H9 (cell line): ENCODE results near the gene MAPK8IP3. TPM values are rescaled to one million over a fixed set of nuclear protein-coding genes. Genes with fewer than 3 reads are reported as not detected.

ENCODE experiments used
- DNase-seq: peaks from one replicate; pipeline ENCODE4 v3.0.0-alpha.2; 2017
- H2AFZ ChIP-seq: one replicate; pipeline ENCODE4 v1.6.1; 2013; ENCODE audit warnings: mild to moderate bottlenecking, low read length, control low read depth, moderate library complexity
- H2AK5ac ChIP-seq: 2 replicates; pipeline ENCODE4 v1.6.1; 2013; ENCODE audit warnings: low read length, control low read depth, mixed read lengths; ENCODE audit not compliant: insufficient read length
- H2BK120ac ChIP-seq: one replicate; pipeline ENCODE4 v1.6.1; 2013; ENCODE audit warnings: low read depth, mild to moderate bottlenecking, low read length, control low read depth, inconsistent platforms; ENCODE audit not compliant: poor library complexity, severe bottlenecking
- H2BK12ac ChIP-seq: 2 replicates; pipeline ENCODE4 v1.6.1; 2013; ENCODE audit warnings: low read length, control low read depth, mixed read lengths, low read depth; ENCODE audit not compliant: insufficient read length
- H2BK15ac ChIP-seq: 2 replicates; pipeline ENCODE4 v1.6.1; 2013; ENCODE audit warnings: low read depth, low read length, control low read depth
- H2BK20ac ChIP-seq: one replicate; pipeline ENCODE4 v1.6.1; 2013; ENCODE audit warnings: low read depth, mild to moderate bottlenecking, low read length, control low read depth, inconsistent platforms; ENCODE audit not compliant: poor library complexity, severe bottlenecking
- H2BK5ac ChIP-seq: 2 replicates; pipeline ENCODE4 v1.6.1; 2013; ENCODE audit warnings: low read length, control low read depth, mixed read lengths; ENCODE audit not compliant: insufficient read length
- H3K14ac ChIP-seq: 2 replicates; pipeline ENCODE4 v1.6.1; 2013; ENCODE audit warnings: low read length, control low read depth; ENCODE audit not compliant: insufficient read depth
- H3K18ac ChIP-seq: 2 replicates; pipeline ENCODE4 v1.6.1; 2013; ENCODE audit warnings: low read depth, mild to moderate bottlenecking, mixed read lengths, low read length, control low read depth; ENCODE audit not compliant: insufficient read length
- H3K23ac ChIP-seq: 2 replicates; pipeline ENCODE4 v1.6.1; 2013; ENCODE audit warnings: low read length, control low read depth, mixed read lengths, low read depth; ENCODE audit not compliant: insufficient read length
- H3K23me2 ChIP-seq: 2 replicates; pipeline ENCODE4 v1.6.1; 2013; ENCODE audit warnings: low read depth, mild to moderate bottlenecking, mixed read lengths, low read length, control low read depth; ENCODE audit not compliant: insufficient read length, poor library complexity, severe bottlenecking
- H3K27ac ChIP-seq: 2 replicates; pipeline ENCODE4 v1.5.1; 2013; ENCODE audit warnings: low read length, control low read depth, mixed read lengths, low read depth; ENCODE audit not compliant: insufficient read length
- H3K27me3 ChIP-seq: 2 replicates; pipeline ENCODE4 v1.6.1; 2013; ENCODE audit warnings: low read length, control low read depth, inconsistent platforms; ENCODE audit not compliant: insufficient read depth
- H3K4ac ChIP-seq: 2 replicates; pipeline ENCODE4 v1.6.1; 2013; ENCODE audit warnings: low read depth, mild to moderate bottlenecking, control low read depth, inconsistent platforms, low read length, moderate library complexity
- H3K4me1 ChIP-seq: 2 replicates; pipeline ENCODE4 v1.6.1; 2013; ENCODE audit warnings: low read length, control low read depth, inconsistent platforms; ENCODE audit not compliant: insufficient read depth
- H3K4me2 ChIP-seq: 2 replicates; pipeline ENCODE4 v1.6.1; 2013; ENCODE audit warnings: low read length, control low read depth, mixed read lengths; ENCODE audit not compliant: insufficient read length, insufficient read depth
- H3K56ac ChIP-seq: 2 replicates; pipeline ENCODE4 v1.6.1; 2013; ENCODE audit warnings: low read depth, mild to moderate bottlenecking, mixed read lengths, low read length, control low read depth; ENCODE audit not compliant: insufficient read length
- H3K79me1 ChIP-seq: 2 replicates; pipeline ENCODE4 v1.6.1; 2013; ENCODE audit warnings: low read depth, mild to moderate bottlenecking, moderate library complexity, low read length, control low read depth, inconsistent platforms; ENCODE audit not compliant: insufficient read depth, poor library complexity, severe bottlenecking
- H3K79me2 ChIP-seq: 2 replicates; pipeline ENCODE4 v1.6.1; 2013; ENCODE audit warnings: low read length, control low read depth, inconsistent platforms; ENCODE audit not compliant: insufficient read depth
- H3K9ac ChIP-seq: 2 replicates; pipeline ENCODE4 v1.6.1; 2013; ENCODE audit warnings: low read length, control low read depth, mixed read lengths; ENCODE audit not compliant: insufficient read length; ENCODE audit errors: extremely low read depth
- H3K9me3 ChIP-seq: one replicate; pipeline ENCODE4 v1.6.1; 2013; ENCODE audit warnings: low read depth, low read length, inconsistent platforms; ENCODE audit not compliant: control insufficient read depth
- H3T11ph ChIP-seq: one replicate; pipeline ENCODE4 v1.6.1; 2013; ENCODE audit warnings: mild to moderate bottlenecking, low read length, control low read depth, inconsistent platforms
- H4K20me1 ChIP-seq: one replicate; pipeline ENCODE4 v1.6.1; 2013; ENCODE audit not compliant: control insufficient read depth, insufficient read length, insufficient read depth
- H4K5ac ChIP-seq: 2 replicates; pipeline ENCODE4 v1.6.1; 2013; ENCODE audit warnings: low read depth, mild to moderate bottlenecking, mixed read lengths, low read length, control low read depth; ENCODE audit not compliant: insufficient read length
- H4K8ac ChIP-seq: replicated peaks from 2 replicates; pipeline ENCODE4 v1.6.1; 2013; ENCODE audit warnings: low read length, control low read depth, mixed read lengths, low read depth; ENCODE audit not compliant: insufficient read length
- H4K91ac ChIP-seq: 2 replicates; pipeline ENCODE4 v1.6.1; 2013; ENCODE audit warnings: low read depth, mild to moderate bottlenecking, moderate library complexity, mixed read lengths, low read length, control low read depth; ENCODE audit not compliant: insufficient read length
- H3K27ac Mint-ChIP-seq, 3 experiments: 2 replicates in 2 of 3; 3 replicates in 1 of 3; pipeline ENCODE4 v1.8.0; 2020 to 2021; ENCODE audit warnings: mixed read lengths in 3 of 3, mild to moderate bottlenecking in 1 of 3, moderate library complexity in 1 of 3
- H3K27me3 Mint-ChIP-seq: 2 replicates; pipeline ENCODE4 v1.8.0; 2021; ENCODE audit warnings: low read depth, mild to moderate bottlenecking, moderate library complexity, mixed read lengths
- H3K36me3 Mint-ChIP-seq, 3 experiments: 2 replicates in 2 of 3; 3 replicates in 1 of 3; pipeline ENCODE4 v1.8.0; 2020 to 2021; ENCODE audit warnings: low read depth in 3 of 3, mixed read lengths in 3 of 3; ENCODE audit not compliant: insufficient read depth in 1 of 3
- H3K4me1 Mint-ChIP-seq, 2 experiments: 2 replicates each; pipeline ENCODE4 v1.8.0; 2020; ENCODE audit warnings: mixed read lengths in 2 of 2
- H3K4me3 Mint-ChIP-seq, 2 experiments: 2 replicates in 1 of 2; 3 replicates in 1 of 2; pipeline ENCODE4 v1.8.0; 2020 to 2021; ENCODE audit warnings: mild to moderate bottlenecking in 2 of 2, mixed read lengths in 2 of 2, moderate library complexity in 1 of 2
- H3K9me3 Mint-ChIP-seq, 2 experiments: 2 replicates in 1 of 2; 3 replicates in 1 of 2; pipeline ENCODE4 v1.8.0; 2020; ENCODE audit warnings: mild to moderate bottlenecking in 2 of 2, mixed read lengths in 2 of 2, moderate library complexity in 1 of 2
- CTCF ChIP-seq: fragments of 200-600 bp; sonication (generic); conservative IDR thresholded peaks from 3 replicates; pipeline ENCODE4 v1.8.0; 2021; ENCODE audit warnings: antibody characterized with exemption, mild to moderate bottlenecking
- WGBS: extraction: QIAGEN DNeasy Blood & Tissue Kit; methylation state at CpG from one replicate; pipeline ENCODE4 v1.1.7; 2013; ENCODE audit warnings: missing lambda C conversion rate, low lambda C conversion rate, mixed read lengths; ENCODE audit not compliant: insufficient read length; ENCODE audit errors: extremely low coverage; 5-methylcytosine and 5-hydroxymethylcytosine counted together
- total RNA-seq: library from RNA; stranded (reverse); gene quantifications from 2 replicates; pipeline ENCODE4 v1.2.1, GENCODE V29; 2021

The MAPK8IP3 gene
- total RNA-seq, 1 experiment from 2014 or later, result 51.3 TPM

- no peak overlapping the region for H3T11ph ChIP-seq
- H2AK5ac ChIP-seq, result no peak overlapping the region
- no peak overlapping the region for H4K5ac ChIP-seq
- no peak overlapping the region for H3K27ac ChIP-seq
- WGBS, result no CpG with 5 or more reads among the region's 7 CpGs
- H3K27me3 ChIP-seq, result no peaks in the 10 kb centered on the region
- no peaks in the 10 kb centered on the region for H3K23me2 ChIP-seq
- peaks cover 2 to 25% (median 22%) of the 10 kb centered on the region in 3 experiments; a peak in 6 of 7 replicates for H3K36me3 Mint-ChIP-seq
- H3K23ac ChIP-seq, result no peak overlapping the region
- H4K91ac ChIP-seq, result no peak overlapping the region
- H3K56ac ChIP-seq, result no peak overlapping the region
- H4K8ac ChIP-seq, result no peak overlapping the region
- H3K18ac ChIP-seq, result no peak overlapping the region
- no peaks in the 10 kb centered on the region for H3K9me3 Mint-ChIP-seq
- TF ChIP-seq CTCF, result no peak
- H3K79me1 ChIP-seq, result no peaks in the 10 kb centered on the region
- H2BK5ac ChIP-seq, result no peak overlapping the region
- no peak overlapping the region for H2BK12ac ChIP-seq
- no peaks in the 10 kb centered on the region for H3K79me2 ChIP-seq
- no peaks in the 10 kb centered on the region for H3K9me3 ChIP-seq
- H2AFZ ChIP-seq, result no peak overlapping the region
- H2BK15ac ChIP-seq, result no peak overlapping the region
- H3K14ac ChIP-seq, result no peak overlapping the region
- H3K27ac Mint-ChIP-seq, result peak overlapping the region in 1 of 3 experiments; percentile 87; a peak in 2 of 7 replicates
- H2BK20ac ChIP-seq, result no peak overlapping the region
- no peak for DNase-seq
- no peak overlapping the region for H3K9ac ChIP-seq
- H3K4ac ChIP-seq, result no peak overlapping the region
- H3K4me3 Mint-ChIP-seq, result no peak overlapping the region
- H4K20me1 ChIP-seq, result no peaks in the 10 kb centered on the region
- H2BK120ac ChIP-seq, result no peak overlapping the region
- H3K27me3 Mint-ChIP-seq, result no peaks in the 10 kb centered on the region
- H3K4me1 ChIP-seq, result no peaks in the 10 kb centered on the region
- H3K4me2 ChIP-seq, result no peak overlapping the region
- H3K4me1 Mint-ChIP-seq, result no peaks in the 10 kb centered on the region
Measured at GRCh38 chr16:1731603-1732002, 25.6 kb downstream of the MAPK8IP3 start.
